ENCODE results near the gene TNFAIP6.

The TNFAIP6 gene

GRCh38 chr2:151391436-151391835 is 34.0 kb downstream of the TNFAIP6 start:
- no peak for DNase-seq
- Histone ChIP-seq H3F3A (ENCODE audit: insufficient read depth, low read length) (0 out of 2 replicates have a peak, but pooled peaks cover 3% of the 10 kb centered on the region), H2AFZ (ENCODE audit: low read length) (no peak overlapping the region), H3K4me2 (ENCODE audit: low read depth, low read length) (no peak overlapping the region), H3K4me3 (ENCODE audit: low read length) (no peak overlapping the region), H3K9me3 (replicated peaks; ENCODE audit: insufficient read depth, low read length) (no peaks in the 10 kb centered on the region), H4K20me1 (ENCODE audit: insufficient read depth, low read length) (no peaks in the 10 kb centered on the region), H3K27me3 (replicated peaks; ENCODE audit: insufficient read depth, low read length) (no peaks in the 10 kb centered on the region), H3K9ac (ENCODE audit: low read length) (no peak overlapping the region), H3K36me3 (replicated peaks; ENCODE audit: insufficient read depth, low read length) (no peaks in the 10 kb centered on the region), H3K79me2 (ENCODE audit: low read length) (no peaks in the 10 kb centered on the region), H3K27ac (ENCODE audit: low read length) (no peak overlapping the region), H3K9me2 (replicated peaks; ENCODE audit: insufficient read depth, low read length) (no peaks in the 10 kb centered on the region), H3K4me1 (ENCODE audit: low read length) (peaks cover 8% of the 10 kb centered on the region)
- no peak for TF ChIP-seq CTCF (IDR thresholded peaks at IDR 0.05; ENCODE audit: low read length)
- TF ChIP-seq EZH2 (optimal IDR thresholded peaks at IDR 0.05; ENCODE audit: low read depth, low read length), result no peak
- no peak for TF ChIP-seq EZH2phosphoT487 (IDR thresholded peaks at IDR 0.05; ENCODE audit: low read length)

DNA sequence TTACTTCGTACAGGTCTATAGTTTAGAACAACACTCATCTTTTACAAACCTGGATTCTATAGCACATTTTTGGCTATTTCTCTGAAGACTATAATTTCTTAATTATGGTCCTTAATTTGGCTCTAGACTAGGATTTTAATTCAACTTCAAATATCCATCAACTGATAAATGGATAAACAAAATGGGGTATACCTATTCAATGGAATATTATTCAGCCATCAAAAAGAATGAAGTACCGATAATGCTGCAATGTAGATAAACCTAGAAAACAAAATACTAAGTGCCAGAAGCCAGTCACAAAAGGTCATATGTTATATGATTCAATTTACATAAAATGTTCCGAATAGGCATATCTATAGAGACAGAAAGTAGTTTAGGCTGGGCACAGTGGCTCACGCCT is 37.1 kb downstream of the TNFAIP6 start:
- DNase-seq, result no peak
- H3K4me1 ChIP-seq (ENCODE audit: low read length), result peaks cover 8% of the 10 kb centered on the region
- H3K27ac ChIP-seq (ENCODE audit: low read length), result no peak overlapping the region
- 0 out of 2 replicates have a peak, but pooled peaks cover 3% of the 10 kb centered on the region for H3F3A ChIP-seq (ENCODE audit: insufficient read depth, low read length)
- no peaks in the 10 kb centered on the region for H3K27me3 ChIP-seq (replicated peaks; ENCODE audit: insufficient read depth, low read length)
- H3K4me3 ChIP-seq (ENCODE audit: low read length), result no peak overlapping the region
- no peaks in the 10 kb centered on the region for H3K9me3 ChIP-seq (replicated peaks; ENCODE audit: insufficient read depth, low read length)
- no peaks in the 10 kb centered on the region for H4K20me1 ChIP-seq (ENCODE audit: insufficient read depth, low read length)
- H3K79me2 ChIP-seq (ENCODE audit: low read length), result no peaks in the 10 kb centered on the region
- H3K9ac ChIP-seq (ENCODE audit: low read length), result no peak overlapping the region
- TF ChIP-seq EZH2phosphoT487 (IDR thresholded peaks at IDR 0.05; ENCODE audit: low read length) (no peak), EZH2 (optimal IDR thresholded peaks at IDR 0.05; ENCODE audit: low read depth, low read length) (no peak), CTCF (IDR thresholded peaks at IDR 0.05; ENCODE audit: low read length) (no peak)
- no peaks in the 10 kb centered on the region for H3K36me3 ChIP-seq (replicated peaks; ENCODE audit: insufficient read depth, low read length)
- H3K9me2 ChIP-seq (replicated peaks; ENCODE audit: insufficient read depth, low read length), result no peaks in the 10 kb centered on the region
- H2AFZ ChIP-seq (ENCODE audit: low read length), result no peak overlapping the region
- no peak overlapping the region for H3K4me2 ChIP-seq (ENCODE audit: low read depth, low read length)

GRCh38 chr2:151395509-151396374 is 38.4 kb downstream of the TNFAIP6 start:
- Histone ChIP-seq H3K9ac (ENCODE audit: low read length) (no peak overlapping the region), H3K9me3 (replicated peaks; ENCODE audit: insufficient read depth, low read length) (no peaks in the 10 kb centered on the region), H3K27me3 (replicated peaks; ENCODE audit: insufficient read depth, low read length) (no peaks in the 10 kb centered on the region), H3K4me2 (ENCODE audit: low read depth, low read length) (no peak overlapping the region), H4K20me1 (ENCODE audit: insufficient read depth, low read length) (no peaks in the 10 kb centered on the region), H3K9me2 (replicated peaks; ENCODE audit: insufficient read depth, low read length) (no peaks in the 10 kb centered on the region), H3K36me3 (replicated peaks; ENCODE audit: insufficient read depth, low read length) (no peaks in the 10 kb centered on the region), H3K79me2 (ENCODE audit: low read length) (no peaks in the 10 kb centered on the region), H2AFZ (ENCODE audit: low read length) (no peak overlapping the region), H3K4me3 (ENCODE audit: low read length) (no peak overlapping the region), H3K4me1 (ENCODE audit: low read length) (0 out of 2 replicates have a peak, but pooled peaks cover 2% of the 10 kb centered on the region), H3F3A (ENCODE audit: insufficient read depth, low read length) (no peaks in the 10 kb centered on the region), H3K27ac (ENCODE audit: low read length) (no peak overlapping the region)
- no peak for TF ChIP-seq EZH2 (optimal IDR thresholded peaks at IDR 0.05; ENCODE audit: low read depth, low read length)
- no peak for TF ChIP-seq EZH2phosphoT487 (IDR thresholded peaks at IDR 0.05; ENCODE audit: low read length)
- TF ChIP-seq CTCF (IDR thresholded peaks at IDR 0.05; ENCODE audit: low read length), result no peak
- DNase-seq, result no peak

Data from MM.1S (cell line).